HG03439 (cell line): ENCODE data around the gene SLC22A23.

Experiments used
- ATAC-seq: cut with Tn5 transposase; IDR thresholded peaks from one replicate; pipeline ENCODE4 v1.9.1; 2021; ENCODE audit warnings: mild to moderate bottlenecking, moderate library complexity; ENCODE audit not compliant: unreplicated experiment

Gene SLC22A23

DNA sequence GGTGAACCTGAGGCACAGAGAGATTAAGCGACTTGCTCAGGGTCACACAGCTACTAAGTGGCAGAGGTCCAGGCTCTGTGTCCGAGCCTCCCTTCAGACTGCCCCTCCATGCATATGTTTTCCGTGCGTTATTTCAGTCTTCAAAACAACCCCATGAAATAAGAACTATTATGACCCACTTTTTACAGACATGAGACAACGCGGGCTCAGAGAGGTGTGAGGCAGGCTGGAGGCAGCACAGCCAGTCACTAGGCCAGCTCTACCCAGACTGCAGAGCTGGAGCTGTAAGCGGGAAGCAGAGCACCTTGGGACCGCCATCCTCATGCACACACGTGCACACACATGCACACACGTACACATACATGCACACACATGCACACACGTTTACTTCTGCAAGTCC, 135.8 kb downstream of the SLC22A23 start:
- no peak for ATAC-seq

- ATAC-seq = no peak
These were observed 136.5 kb downstream of the SLC22A23 start for GRCh38 chr6:3320238-3320811.

DNA sequence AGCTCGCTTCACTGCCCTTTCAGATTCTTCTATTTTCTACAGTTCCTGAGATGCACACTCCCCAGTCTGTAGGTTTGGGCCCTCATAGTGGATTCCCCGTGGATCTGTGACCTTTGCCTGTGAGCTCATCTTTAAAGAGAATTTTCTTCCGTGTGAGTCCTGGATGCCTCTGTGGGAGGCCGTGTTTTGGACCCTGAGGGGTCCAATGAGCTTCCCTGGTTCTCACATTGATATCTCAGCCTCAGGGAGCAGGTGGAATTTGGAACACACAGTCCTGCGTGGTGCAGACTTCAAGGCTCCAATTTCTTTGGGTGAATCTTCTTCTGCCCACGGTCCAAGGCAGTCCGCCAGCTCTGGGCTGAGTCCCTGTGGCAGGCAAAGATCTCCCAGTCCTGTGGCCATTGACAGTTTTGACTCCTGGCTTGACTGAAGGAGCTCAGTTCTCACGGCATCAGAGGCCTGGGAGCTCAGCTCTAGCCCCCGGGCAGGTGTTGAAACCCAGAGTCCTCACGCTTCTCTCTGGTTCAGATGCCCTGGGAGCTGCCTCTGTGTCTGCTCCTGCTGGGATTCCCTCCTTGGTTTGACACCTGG, 137.1 kb downstream of the SLC22A23 start:
- ATAC-seq = no peak

DNA sequence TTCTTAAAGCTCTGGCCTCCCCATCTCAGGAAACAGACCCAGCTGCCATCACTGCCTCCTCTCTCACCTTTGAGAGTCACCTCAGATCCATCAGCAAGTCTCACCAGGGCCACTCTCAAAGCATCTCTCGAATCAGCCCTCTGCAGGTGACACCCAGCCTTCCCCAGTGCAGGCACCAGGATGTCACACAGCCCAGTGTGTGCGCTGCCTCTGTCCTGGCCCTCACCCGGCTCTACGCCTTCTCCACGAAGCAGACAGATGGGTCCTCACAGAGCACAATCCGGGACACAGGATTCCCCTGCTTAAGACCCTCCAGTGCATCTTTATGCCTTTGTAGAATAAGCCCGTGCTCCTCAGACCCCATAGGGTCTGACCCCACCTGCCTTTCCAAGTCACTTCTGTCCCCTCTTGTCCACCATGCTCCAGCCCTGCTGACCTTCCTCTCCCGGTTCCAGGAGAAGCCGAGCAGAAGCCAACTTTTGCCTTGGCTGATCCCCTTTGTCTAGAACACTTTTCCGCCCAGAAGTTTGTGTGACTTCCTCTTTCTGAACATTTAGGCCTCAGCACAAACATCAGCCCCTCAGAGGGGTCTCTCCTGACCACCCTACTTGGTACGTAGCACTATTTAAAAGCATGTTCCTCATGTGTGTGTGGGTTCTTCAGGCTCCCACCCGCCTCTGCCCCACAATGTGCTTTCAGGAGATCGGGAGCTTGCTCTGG, 137.9 kb downstream of the SLC22A23 start:
- no peak for ATAC-seq

- ATAC-seq = no peak
These were observed 138.6 kb downstream of the SLC22A23 start for GRCh38 chr6:3318226-3318625.

- ATAC-seq = no peak
These were observed 139.1 kb downstream of the SLC22A23 start for GRCh38 chr6:3317741-3318211.

GRCh38 chr6:3316818-3317217, 140.0 kb downstream of the SLC22A23 start:
- ATAC-seq = no peak

DNA sequence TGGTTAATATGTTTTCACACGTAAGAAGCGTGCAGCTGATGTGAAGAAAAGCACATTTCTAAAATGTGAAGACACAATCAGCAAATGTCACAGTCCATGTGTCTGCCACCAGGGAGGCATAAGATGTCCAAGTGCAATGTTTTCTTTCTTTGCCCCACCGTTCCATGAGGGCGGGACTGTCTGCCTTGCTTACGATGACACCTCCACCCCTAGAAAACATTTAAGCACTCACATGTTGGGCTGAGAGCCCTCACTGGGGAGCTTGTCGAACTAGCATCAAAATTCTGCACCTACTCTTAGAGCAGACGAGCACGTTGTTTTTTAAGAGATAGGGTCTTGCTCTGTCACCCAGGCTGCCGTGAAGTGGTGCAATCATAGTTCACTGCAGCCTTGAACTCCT, 140.5 kb downstream of the SLC22A23 start:
- no peak for ATAC-seq

DNA sequence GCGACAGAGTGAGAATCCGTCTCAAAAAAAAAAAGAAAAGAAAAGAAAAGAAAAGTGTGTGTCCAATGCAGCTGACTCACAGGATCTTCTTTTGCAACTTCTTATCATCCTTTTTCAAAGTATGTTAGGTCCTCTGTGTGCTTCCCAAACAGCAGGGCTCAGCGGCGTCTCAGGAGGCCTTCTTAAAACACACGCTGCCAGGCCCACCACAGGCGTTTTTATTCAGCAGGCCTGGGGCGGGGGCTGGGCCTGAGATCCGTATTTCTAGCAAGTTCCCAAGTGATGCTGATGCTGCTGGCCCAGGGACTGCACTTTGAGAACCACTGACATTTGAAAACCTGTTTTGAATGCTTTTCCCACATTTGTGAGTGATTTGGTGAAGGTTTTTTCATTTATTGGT, 141.0 kb downstream of the SLC22A23 start:
- ATAC-seq = no peak

DNA sequence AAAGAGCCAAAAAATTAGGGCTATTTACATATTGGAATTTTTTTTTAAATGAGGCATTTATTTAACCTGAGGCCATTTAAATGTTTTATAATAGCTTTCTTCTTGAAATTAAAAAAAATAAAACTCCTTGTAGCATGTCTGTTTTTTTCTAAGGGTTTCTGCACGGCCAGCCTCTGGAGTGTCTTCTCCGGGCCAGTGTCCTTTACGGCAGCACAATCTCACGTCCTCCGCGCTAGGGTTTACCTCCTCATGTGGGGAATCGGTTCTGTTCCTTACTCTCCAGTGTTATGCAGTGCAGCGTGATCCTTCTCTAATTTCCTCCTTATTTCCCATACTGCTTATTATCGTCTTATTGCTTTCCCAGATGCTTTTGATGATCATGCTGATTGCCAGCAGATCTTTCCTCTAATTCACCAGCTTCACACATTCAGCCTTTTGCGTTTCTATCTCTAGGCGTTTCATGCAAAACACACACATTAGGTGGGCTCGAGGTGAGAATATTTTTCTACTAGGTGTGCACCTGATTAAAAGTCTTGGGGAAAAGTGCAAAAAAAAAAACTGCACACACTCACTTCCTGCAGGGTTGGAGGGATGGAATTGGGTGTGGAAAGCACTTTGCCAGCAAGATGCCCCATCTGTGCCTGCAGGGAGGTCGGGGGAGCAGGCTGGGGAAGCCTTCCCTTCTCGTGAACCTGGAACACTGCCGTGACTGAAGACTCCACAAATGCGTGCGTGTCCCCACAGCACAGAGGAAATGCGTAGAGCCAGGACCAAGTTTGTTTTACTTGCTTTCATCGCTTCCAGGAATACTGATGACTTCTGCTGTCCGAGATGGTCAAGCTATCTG, 142.0 kb downstream of the SLC22A23 start:
- no peak for ATAC-seq

DNA sequence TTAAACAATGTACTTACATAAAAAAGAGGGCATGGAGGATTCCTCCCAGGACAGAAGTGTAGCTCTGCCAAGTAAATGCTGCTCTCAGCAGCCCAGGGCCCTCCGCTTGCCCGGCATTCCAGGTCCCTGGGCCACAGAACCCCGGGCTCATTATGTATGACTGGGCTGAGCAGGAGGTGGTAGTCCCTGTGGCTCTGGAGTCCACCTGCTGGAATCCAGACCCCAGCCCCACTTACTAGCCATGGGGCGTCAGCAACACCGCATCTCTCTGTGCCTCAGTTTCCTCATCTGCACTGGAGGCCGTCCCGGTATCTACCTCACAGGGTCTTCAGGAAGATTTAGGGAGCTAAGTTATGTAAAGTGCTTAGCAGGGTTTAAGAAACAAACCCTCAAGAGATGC, 142.7 kb downstream of the SLC22A23 start:
- ATAC-seq = no peak

DNA sequence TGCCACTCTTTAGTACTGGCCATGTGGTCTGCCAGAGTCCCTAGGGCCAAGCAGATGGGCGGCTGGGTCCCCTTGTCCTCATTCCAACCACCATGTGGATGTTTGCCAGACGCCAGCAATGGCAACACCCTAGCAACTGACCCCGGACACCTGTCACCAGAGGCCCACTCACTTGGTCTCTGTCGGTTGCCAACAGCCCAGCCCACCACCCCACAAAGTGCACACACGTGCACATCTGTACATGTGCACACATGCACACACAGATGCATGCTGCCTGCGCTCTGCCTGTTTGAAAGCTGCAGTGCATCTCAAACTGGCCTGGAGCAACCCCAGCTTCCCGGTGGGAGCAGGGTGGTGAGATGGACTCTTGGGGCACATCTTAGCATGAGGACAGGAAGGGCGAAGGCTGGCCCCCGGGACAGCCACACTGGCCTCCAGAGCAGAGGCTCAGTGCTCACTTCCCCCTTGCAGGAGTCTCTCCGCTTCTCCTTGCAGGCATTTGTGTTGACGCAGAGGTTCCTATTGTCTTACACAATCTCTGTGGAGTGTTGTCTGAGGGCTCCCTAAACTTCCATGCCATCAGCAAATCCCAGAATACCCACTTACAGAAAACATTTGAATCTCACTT, 144.1 kb downstream of the SLC22A23 start:
- no peak for ATAC-seq

GRCh38 chr6:3311826-3312225, 145.0 kb downstream of the SLC22A23 start:
- no peak for ATAC-seq

- ATAC-seq = no peak
These were observed 146.1 kb downstream of the SLC22A23 start for GRCh38 chr6:3310703-3311102.

DNA sequence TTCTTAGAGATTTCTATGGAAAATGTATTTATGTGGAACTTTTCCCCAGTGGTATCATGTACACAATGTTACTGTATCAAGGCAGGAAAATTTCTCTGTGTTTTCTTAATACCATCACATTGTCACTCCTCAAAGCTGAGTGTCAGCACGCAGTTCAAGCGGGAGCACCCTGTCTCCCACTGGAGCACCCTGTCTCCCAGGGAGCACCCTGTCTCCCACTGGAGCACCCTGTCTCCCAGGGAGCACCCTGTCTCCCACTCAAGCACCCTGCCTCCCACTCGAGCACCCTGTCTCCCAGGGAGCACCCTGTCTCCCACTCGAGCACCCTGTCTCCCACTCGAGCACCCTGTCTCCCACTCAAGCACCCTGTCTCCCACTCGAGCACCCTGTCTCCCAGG, 146.8 kb downstream of the SLC22A23 start:
- ATAC-seq = no peak

- no peak for ATAC-seq
These were observed 147.3 kb downstream of the SLC22A23 start for GRCh38 chr6:3309391-3310050.

DNA sequence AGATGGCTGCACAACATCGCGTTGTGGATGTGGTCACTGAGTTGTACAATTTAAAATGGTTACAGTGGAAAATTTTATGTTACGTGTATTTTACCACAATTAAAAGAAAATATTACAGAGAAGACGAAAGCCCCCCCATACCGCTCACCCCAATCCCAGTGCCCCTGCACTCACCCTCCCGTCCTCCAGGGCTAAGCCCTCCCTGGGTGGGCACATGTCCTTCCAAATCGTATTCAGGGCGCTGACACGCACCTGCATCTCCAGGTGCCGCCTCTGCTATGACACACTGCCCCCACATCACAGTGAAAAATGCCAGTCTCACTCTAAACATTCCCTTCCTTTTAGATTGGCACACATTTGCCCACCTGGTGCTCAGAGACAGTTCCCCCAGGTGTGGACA, 148.7 kb downstream of the SLC22A23 start:
- no peak for ATAC-seq

DNA sequence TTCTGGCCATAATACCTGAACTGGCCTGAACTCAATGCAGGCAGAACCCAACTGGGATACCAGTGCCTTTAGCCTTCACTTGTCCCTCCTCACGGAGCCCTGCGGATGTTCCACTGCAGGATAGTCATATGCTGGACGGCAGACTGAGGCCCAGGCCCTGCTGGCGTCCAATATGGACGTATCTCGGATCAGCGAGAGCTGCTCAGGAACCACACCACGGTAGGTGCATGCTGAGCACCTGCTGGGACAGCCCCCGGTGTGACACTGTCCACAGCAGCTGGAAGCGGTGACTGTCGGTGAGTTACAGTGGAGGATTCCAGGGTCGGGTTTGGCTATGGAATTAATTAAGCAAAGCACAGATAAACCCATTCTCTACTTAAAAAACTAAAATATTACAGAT, 149.4 kb downstream of the SLC22A23 start:
- ATAC-seq = no peak

DNA sequence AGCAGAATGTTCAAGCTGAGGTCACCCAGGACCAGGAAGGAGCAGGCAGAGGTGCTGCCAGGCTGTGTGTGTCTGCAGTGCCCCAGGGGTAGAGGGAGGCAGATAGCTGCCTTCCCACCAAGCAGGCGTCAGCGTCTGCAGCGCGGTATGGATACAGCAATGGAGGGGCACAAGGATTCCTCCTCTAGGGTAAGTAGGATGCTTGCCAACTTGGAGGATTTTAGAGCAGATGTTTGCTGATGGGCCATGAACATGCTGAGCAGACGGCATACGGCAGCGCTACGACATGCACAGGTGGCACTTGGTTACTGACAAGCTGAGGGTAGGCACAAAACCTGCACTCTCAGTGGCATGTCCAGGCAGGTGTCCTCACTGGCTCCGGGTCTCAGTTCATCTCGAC, 150.0 kb downstream of the SLC22A23 start:
- no peak for ATAC-seq

- no peak for ATAC-seq
These were observed 151.0 kb downstream of the SLC22A23 start for GRCh38 chr6:3305831-3306230.

DNA sequence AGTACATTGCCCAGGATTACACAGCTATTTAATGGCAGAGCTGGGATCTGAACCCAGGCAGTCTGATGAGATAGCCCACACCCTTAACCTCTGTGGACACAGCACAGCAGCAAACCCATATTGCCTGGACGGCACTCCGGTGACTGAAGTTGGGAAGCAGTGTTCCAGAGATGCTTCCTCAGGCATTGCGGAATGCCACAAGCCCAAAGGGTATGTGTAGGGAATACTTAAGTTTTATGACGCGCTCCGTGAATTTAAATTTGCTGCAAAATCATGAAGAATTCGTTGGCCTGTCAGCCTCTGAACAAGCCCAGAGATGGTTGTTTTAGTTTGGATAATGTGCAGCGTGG, 151.7 kb downstream of the SLC22A23 start:
- no peak for ATAC-seq
